Measurements from ENCODE around the gene CACNA1C.
A peak's percentile ranks its signal among the peaks of the same experiment; 100 is the strongest.

The CACNA1C gene

GRCh38 chr12:2352203-2352602 is 299.4 kb downstream of the CACNA1C start:
- DNase-seq = no peak

- no peak for DNase-seq
Measured at GRCh38 chr12:2353281-2353680, 300.5 kb downstream of the CACNA1C start.

- DNase-seq = no peak
Measured at GRCh38 chr12:2353691-2354090, 300.9 kb downstream of the CACNA1C start.

- DNase-seq = no peak
Measured at GRCh38 chr12:2354151-2354991, 301.6 kb downstream of the CACNA1C start.

GRCh38 chr12:2355198-2355597 is 302.4 kb downstream of the CACNA1C start:
- DNase-seq = no peak

GRCh38 chr12:2355604-2356003 is 302.8 kb downstream of the CACNA1C start:
- DNase-seq = no peak

GRCh38 chr12:2356601-2357125 is 303.9 kb downstream of the CACNA1C start:
- no peak for DNase-seq

- peak; percentile 52 for DNase-seq
Measured at GRCh38 chr12:2358986-2359658, 306.3 kb downstream of the CACNA1C start.

- peak; percentile 41 for DNase-seq
Measured at GRCh38 chr12:2359725-2360629, 307.2 kb downstream of the CACNA1C start.

- no peak for DNase-seq
Measured at GRCh38 chr12:2360630-2361170, 307.9 kb downstream of the CACNA1C start.

- DNase-seq = no peak
Measured at GRCh38 chr12:2363836-2364609, 311.2 kb downstream of the CACNA1C start.

GRCh38 chr12:2364631-2365051 is 311.9 kb downstream of the CACNA1C start:
- DNase-seq = no peak

- DNase-seq = no peak
Measured at GRCh38 chr12:2366711-2367110, 313.9 kb downstream of the CACNA1C start.

- no peak for DNase-seq
Measured at GRCh38 chr12:2372178-2372577, 319.4 kb downstream of the CACNA1C start.

- DNase-seq = no peak
Measured at GRCh38 chr12:2372735-2373134, 319.9 kb downstream of the CACNA1C start.

GRCh38 chr12:2373307-2373706 is 320.5 kb downstream of the CACNA1C start:
- no peak for DNase-seq

GRCh38 chr12:2374092-2374906 is 321.5 kb downstream of the CACNA1C start:
- no peak for DNase-seq

- no peak for DNase-seq
Measured at GRCh38 chr12:2375871-2376270, 323.1 kb downstream of the CACNA1C start.

GRCh38 chr12:2376908-2377657 is 324.3 kb downstream of the CACNA1C start:
- no peak for DNase-seq

- DNase-seq = no peak
Measured at GRCh38 chr12:2378835-2379330, 326.1 kb downstream of the CACNA1C start.

Measured in GF-D8 (cell line).